Melanocyte of skin (primary cell): ENCODE data around the gene ZNF428. TPM values are rescaled to one million over a fixed set of nuclear protein-coding genes. Genes with fewer than 3 reads are reported as not detected.

Experiments used
- small RNA-seq, 2 donors: library from RNA; depleted of rRNA; stranded (forward); fragments of <200 nt; gene quantifications; one replicate each; pipeline ENCODE3, GENCODE V24; 2012
- total RNA-seq, 2 donors: library from RNA; depleted of rRNA; stranded (reverse); fragments of >200 nt; gene quantifications; 2 replicates each; pipeline ENCODE4 v1.2.3, GENCODE V29; 2012

ZNF428 gene, protein sequence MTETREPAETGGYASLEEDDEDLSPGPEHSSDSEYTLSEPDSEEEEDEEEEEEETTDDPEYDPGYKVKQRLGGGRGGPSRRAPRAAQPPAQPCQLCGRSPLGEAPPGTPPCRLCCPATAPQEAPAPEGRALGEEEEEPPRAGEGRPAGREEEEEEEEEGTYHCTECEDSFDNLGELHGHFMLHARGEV
- 10 to 100 TPM; 23.6 to 32.0 TPM for total RNA-seq

DNA sequence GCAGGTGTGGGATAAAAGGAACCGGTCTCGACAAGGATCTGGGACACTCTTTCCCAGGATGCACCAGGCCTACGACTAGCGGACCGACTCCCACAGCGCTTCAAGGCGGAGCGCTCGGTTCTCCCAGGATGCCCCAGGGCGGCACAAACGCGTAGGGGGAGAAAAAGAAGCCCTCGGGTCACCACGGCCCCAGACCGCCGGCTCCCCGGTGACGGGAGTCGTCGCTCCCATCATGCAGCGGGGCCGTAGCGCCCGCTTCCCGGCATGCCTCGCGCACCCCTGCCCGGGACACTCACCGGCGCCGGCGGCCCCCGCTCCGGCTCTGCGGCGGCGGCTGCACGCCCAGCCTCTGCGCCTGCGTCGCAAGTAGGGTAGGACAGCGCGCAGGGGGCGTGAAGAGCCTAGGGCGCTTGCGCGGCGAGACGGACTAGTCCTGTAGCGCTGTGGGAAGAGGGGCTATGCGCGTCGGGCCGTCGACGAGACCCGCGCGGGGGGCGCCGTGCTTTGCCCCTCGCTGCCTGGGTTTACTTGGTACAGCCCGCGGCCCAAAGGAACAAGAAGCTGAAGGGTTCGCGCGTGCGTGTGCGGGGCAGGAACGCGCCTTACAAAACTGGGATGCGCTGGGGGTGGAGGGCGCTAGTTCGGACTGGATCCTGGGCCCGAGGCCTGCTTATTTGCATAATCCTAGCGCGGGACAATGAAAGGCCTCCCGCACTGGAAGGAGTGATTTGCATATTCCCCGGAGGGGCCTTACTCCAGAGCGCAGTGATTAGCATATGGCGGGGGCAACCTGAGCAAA, at the start of gene ZNF428:
Gene ZNF428, minus strand, starts transcription at position 368 of the 799 bp plus-strand sequence. CDS start 5,325 bp downstream, outside the sequence.

DNA sequence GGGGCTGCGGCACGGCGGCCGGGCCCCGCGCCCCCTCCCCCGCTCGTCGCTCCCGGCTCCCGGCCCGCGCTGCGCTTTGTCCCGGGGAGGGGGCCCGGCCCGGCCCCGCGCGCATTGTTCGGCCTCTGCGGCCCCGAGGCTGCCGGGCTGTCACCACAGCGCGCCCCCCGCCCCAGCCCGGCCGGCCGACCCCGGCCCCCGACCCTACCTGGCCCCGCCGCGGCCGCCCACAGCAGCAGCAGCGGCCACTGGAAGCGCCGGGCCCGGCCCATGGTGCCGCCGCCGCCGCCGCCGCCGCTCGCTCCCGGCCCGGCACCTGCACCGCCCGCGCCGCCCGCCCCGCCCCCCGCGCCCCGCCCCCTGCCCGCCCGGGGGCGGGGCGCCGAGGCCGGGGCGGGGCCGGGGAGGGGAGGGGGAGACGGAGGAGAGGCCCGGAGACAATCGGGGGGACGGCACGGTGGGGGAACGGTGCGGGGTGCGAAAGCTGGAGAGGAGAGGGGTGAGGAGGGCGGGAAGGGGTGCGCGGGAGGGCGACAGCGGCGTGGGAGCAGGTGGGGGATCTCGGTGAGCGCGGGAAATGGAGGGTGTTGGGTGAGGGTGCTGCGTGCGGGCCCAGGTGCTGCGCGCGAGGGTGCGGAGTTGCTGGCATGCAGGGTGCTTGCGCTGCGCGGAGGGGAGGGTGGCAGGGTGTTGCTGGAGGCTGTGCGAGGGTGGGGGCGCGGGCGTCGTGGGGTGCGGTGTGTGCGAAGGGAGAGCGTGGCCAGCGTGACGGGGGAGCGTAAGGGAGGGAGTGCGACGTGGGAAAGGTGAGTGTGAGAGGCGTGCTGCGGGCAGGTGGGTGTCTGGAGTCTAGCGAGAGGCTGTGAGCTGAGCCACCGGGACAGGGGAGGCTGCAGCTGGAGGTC, 20.3 kb upstream of the ZNF428 start, which contains the start of gene CADM4:
Gene CADM4, minus strand, starts transcription at position 332 of the 905 bp plus-strand sequence. Its CDS starts 60 bp downstream, at position 272.

GRCh38 chr19:43611788-43612187, 7.6 kb downstream of the ZNF428 start, which contains the start of gene SRRM5:
TSS of gene SRRM5 (plus strand) at chr19:43612088. CDS start at chr19:43612122, 34 bp downstream.

GRCh38 chr19:43595999-43596841, 23.2 kb downstream of the ZNF428 start, which contains the start of the genes IRGQ and ZNF576:
TSS of gene IRGQ (minus strand) at chr19:43596134. CDS start at chr19:43595338, 796 bp downstream.
TSS of gene ZNF576 (plus strand) at chr19:43596595. CDS start at chr19:43597109, 514 bp downstream.

DNA sequence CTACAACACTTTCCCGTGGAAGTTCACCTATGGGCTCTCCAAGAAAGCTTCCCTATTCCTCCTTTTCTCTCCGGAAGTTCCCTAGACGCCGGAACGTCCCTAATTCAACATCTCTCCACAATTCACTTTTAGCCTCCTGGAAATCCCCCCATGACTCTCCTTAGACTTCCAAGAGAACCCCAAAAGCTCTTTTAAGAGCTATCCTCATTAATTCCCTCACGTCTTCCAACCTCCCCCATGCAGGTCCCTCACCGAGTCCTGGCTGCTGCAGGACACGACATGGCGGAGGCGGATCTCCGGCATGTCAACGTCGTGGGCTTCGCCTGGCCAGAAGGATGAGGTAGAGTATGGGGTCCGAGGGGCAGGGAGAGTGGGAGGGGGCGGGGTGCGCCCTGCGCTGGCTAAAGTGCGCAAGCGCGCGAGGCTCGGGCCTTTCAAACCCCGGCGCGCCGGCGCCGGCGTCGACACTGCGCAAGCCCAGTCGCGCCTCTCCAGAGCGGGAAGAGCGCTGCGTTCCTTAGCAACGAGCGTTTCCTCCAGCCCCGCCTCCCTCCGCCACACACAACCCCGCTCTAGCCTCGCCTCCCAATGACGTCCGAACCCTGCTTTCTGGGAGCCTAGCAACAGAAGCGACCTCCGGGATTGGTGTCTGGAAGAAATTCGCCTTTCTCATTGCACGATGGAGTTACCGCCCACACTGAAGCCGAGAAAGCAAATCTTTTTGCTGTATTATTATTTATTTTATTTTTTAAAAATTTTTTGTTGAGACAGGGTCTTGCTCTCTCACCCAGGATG, 44.1 kb downstream of the ZNF428 start, which contains the start of the genes PINLYP and XRCC1:
Gene PINLYP, plus strand, starts transcription at position 646 of the 795 bp plus-strand sequence. CDS start 1,391 bp downstream, outside the sequence.
Gene XRCC1, minus strand, starts transcription at position 372 of the 795 bp plus-strand sequence. Its CDS starts 69 bp downstream, at position 303.

Small RNAs within 50 kb of the gene (small RNA-seq; reads per million reads assigned to genes)
- 0 reads per million in 2 donors for gene RN7SL368P

Other genes with a start within 250 kb of the ZNF428 start
- gene TEX101, start 204.7 kb downstream of the ZNF428 start, total RNA-seq: not detected
- gene LYPD3, start 154.0 kb downstream of the ZNF428 start, total RNA-seq: 1 to 10 TPM in 1 of 2 donors, under 1 TPM in 1; 0.67 to 1.4 TPM
- 10 to 100 TPM in 1 of 2 donors, 1 to 10 TPM in 1; 8.0 to 15.8 TPM for gene PHLDB3, start 114.9 kb downstream of the ZNF428 start, total RNA-seq
- gene ETHE1, start 92.4 kb downstream of the ZNF428 start, total RNA-seq: 10 to 100 TPM; 64.4 to 66.3 TPM
- gene ZNF575, start 86.4 kb downstream of the ZNF428 start, total RNA-seq: under 1 TPM in 1 of 2 donors, not detected in 1; 0.34 TPM
- 10 to 100 TPM; 22.0 to 30.3 TPM for gene XRCC1, start 44.1 kb downstream of the ZNF428 start, total RNA-seq
- 1 to 10 TPM; 5.5 to 6.3 TPM for gene PINLYP, start 43.8 kb downstream of the ZNF428 start, total RNA-seq
- gene IRGQ, start 23.5 kb downstream of the ZNF428 start, total RNA-seq: 10 to 100 TPM; 27.0 to 29.3 TPM
- gene ZNF576, start 23.0 kb downstream of the ZNF428 start, total RNA-seq: 10 to 100 TPM; 14.1 to 14.3 TPM
- not detected for gene SRRM5, start 7.5 kb downstream of the ZNF428 start, total RNA-seq
- gene CADM4, start 20.2 kb upstream of the ZNF428 start, total RNA-seq: 1 to 10 TPM; 4.7 to 5.9 TPM
- gene PLAUR, start 50.5 kb upstream of the ZNF428 start, total RNA-seq: 10 to 100 TPM in 1 of 2 donors, 1 to 10 TPM in 1; 6.5 to 38.6 TPM
- gene IRGC, start 96.4 kb upstream of the ZNF428 start, total RNA-seq: not detected
- 1 to 10 TPM; 8.9 to 9.0 TPM for gene SMG9, start 135.3 kb upstream of the ZNF428 start, total RNA-seq
- gene KCNN4, start 161.3 kb upstream of the ZNF428 start, total RNA-seq: 1 to 10 TPM in 1 of 2 donors, under 1 TPM in 1; 0.34 to 5.0 TPM
- 1 to 10 TPM; 1.0 to 3.0 TPM for gene LYPD5, start 182.8 kb upstream of the ZNF428 start, total RNA-seq
- 1 to 10 TPM; 6.5 to 9.3 TPM for gene ZNF283, start 207.7 kb upstream of the ZNF428 start, total RNA-seq